ENCODE measurements around the gene GLRA2.

DNA sequence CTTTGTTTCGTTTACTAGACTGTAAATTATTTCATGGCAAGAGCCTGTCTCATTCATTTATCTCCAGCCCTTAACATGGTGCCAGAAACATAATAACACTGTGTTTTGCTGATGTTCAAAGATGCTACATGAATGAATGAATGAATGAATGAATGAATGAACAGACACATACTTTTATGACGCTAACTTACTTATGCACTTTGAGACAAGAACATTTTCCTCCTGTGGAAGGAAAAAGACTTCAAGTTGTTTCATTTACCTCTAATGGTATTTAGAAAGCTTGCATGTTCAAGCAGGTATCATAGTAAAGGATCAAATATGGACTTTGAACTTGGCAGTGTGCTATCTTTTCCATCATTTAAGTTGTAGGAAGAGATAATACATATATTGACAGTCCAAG lies 131.6 kb downstream of the GLRA2 start:
- TF ChIP-seq, protein P1, sequence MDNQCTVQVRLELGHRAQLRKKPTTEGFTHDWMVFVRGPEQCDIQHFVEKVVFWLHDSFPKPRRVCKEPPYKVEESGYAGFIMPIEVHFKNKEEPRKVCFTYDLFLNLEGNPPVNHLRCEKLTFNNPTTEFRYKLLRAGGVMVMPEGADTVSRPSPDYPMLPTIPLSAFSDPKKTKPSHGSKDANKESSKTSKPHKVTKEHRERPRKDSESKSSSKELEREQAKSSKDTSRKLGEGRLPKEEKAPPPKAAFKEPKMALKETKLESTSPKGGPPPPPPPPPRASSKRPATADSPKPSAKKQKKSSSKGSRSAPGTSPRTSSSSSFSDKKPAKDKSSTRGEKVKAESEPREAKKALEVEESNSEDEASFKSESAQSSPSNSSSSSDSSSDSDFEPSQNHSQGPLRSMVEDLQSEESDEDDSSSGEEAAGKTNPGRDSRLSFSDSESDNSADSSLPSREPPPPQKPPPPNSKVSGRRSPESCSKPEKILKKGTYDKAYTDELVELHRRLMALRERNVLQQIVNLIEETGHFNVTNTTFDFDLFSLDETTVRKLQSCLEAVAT (IDR thresholded peaks at IDR 0.05), result no peak
- TF ChIP-seq, protein P2, sequence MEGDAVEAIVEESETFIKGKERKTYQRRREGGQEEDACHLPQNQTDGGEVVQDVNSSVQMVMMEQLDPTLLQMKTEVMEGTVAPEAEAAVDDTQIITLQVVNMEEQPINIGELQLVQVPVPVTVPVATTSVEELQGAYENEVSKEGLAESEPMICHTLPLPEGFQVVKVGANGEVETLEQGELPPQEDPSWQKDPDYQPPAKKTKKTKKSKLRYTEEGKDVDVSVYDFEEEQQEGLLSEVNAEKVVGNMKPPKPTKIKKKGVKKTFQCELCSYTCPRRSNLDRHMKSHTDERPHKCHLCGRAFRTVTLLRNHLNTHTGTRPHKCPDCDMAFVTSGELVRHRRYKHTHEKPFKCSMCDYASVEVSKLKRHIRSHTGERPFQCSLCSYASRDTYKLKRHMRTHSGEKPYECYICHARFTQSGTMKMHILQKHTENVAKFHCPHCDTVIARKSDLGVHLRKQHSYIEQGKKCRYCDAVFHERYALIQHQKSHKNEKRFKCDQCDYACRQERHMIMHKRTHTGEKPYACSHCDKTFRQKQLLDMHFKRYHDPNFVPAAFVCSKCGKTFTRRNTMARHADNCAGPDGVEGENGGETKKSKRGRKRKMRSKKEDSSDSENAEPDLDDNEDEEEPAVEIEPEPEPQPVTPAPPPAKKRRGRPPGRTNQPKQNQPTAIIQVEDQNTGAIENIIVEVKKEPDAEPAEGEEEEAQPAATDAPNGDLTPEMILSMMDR (IDR thresholded peaks at IDR 0.05 in 2 of 3, conservative IDR thresholded peaks at IDR 0.05 in 1 of 3; ENCODE audit: control insufficient read depth in 2 of 3, extremely low read depth in 1 of 3, insufficient read depth in 1 of 3, low read depth in 3 of 3, low read length in 3 of 3), result no peak
- no peak for TF ChIP-seq POLR2AphosphoS5 (IDR thresholded peaks at IDR 0.05; ENCODE audit: low read length)
- TF ChIP-seq, protein P3, sequence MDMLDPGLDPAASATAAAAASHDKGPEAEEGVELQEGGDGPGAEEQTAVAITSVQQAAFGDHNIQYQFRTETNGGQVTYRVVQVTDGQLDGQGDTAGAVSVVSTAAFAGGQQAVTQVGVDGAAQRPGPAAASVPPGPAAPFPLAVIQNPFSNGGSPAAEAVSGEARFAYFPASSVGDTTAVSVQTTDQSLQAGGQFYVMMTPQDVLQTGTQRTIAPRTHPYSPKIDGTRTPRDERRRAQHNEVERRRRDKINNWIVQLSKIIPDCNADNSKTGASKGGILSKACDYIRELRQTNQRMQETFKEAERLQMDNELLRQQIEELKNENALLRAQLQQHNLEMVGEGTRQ (IDR thresholded peaks at IDR 0.05; ENCODE audit: borderline replicate concordance, low read depth, low read length), result no peak
